SK-N-SH (cell line): ENCODE measurements around the gene FGFRL1. TPM values are rescaled to one million over a fixed set of nuclear protein-coding genes. Genes with fewer than 3 reads are reported as not detected.

Experiments
- CTCF ChIA-PET: fragments of 300-600, 350-600 bp; formaldehyde crosslinking; extraction: SDS; loops from one replicate; lab custom pipeline; 2021; lab: Yijun Ruan, JAX
- POLR2A ChIA-PET: fragments of 350-600 bp; sonication (Branson Sonifier 250); formaldehyde crosslinking; extraction: SDS; loops from one replicate; lab custom pipeline; 2020; ENCODE audit warnings: antibody characterized with exemption, inconsistent platforms; lab: Yijun Ruan, JAX
- DNase-seq: peaks from one replicate; pipeline ENCODE4 v3.0.0; 2012
- H2AFZ ChIP-seq: fragments of 200-600 bp; sonication (generic); 2 replicates; pipeline ENCODE4 v1.8.1; 2016; ENCODE audit warnings: antibody characterized with exemption, mild to moderate bottlenecking, low read depth
- H3F3A ChIP-seq: fragments of 200-600 bp; sonication (generic); replicated peaks from 2 replicates; pipeline ENCODE3; 2016; ENCODE audit warnings: antibody characterized with exemption, mild to moderate bottlenecking; ENCODE audit not compliant: insufficient read depth
- H3K27ac ChIP-seq, 2 experiments: fragments of 200-500 bp in 1 of 2; fragments of 200-600 bp in 1 of 2; sonication (Bioruptor generic) in 1 of 2; sonication (generic), shearing (Covaris generic) in 1 of 2; 2 replicates each; pipeline versions ENCODE4 v1.5.1 to v1.6.1; 2014 to 2016; ENCODE audit warnings: low read depth in 2 of 2, inconsistent platforms in 1 of 2, low read length in 1 of 2, mild to moderate bottlenecking in 1 of 2, mixed read lengths in 1 of 2
- H3K27me3 ChIP-seq: fragments of 200-600 bp; sonication (generic), shearing (Covaris generic); 2 replicates; pipeline ENCODE4 v1.6.1; 2016; ENCODE audit warnings: mixed run types; ENCODE audit not compliant: insufficient read depth
- H3K36me3 ChIP-seq, 2 experiments: fragments of 200-500 bp in 1 of 2; fragments of 200-600 bp in 1 of 2; sonication (Bioruptor generic) in 1 of 2; sonication (generic) in 1 of 2; replicated peaks in 1 of 2; 2 replicates each; pipeline versions ENCODE3 to v1.5.1; 2014 to 2016; ENCODE audit warnings: low read length in 1 of 2, mild to moderate bottlenecking in 1 of 2; ENCODE audit not compliant: insufficient read depth in 2 of 2, control insufficient read depth in 1 of 2
- H3K4me1 ChIP-seq, 2 experiments: fragments of 200-500 bp in 1 of 2; fragments of 200-600 bp in 1 of 2; sonication (Bioruptor generic) in 1 of 2; sonication (generic), shearing (Covaris generic) in 1 of 2; 2 replicates each; pipeline versions ENCODE4 v1.5.1 to v1.6.1; 2014 to 2016; ENCODE audit warnings: low read depth in 1 of 2, low read length in 1 of 2, mixed run types in 1 of 2; ENCODE audit not compliant: insufficient read depth in 2 of 2, control insufficient read depth in 1 of 2
- H3K4me2 ChIP-seq: fragments of 200-600 bp; sonication (generic), shearing (Covaris generic); 2 replicates; pipeline ENCODE4 v1.6.1; 2017; ENCODE audit warnings: mixed run types
- H3K4me3 ChIP-seq, 2 experiments: fragments of 200-500 bp in 1 of 2; fragments of 200-600 bp in 1 of 2; sonication (Bioruptor generic) in 1 of 2; sonication (generic), shearing (Covaris generic) in 1 of 2; 2 replicates each; pipeline versions ENCODE4 v1.5.1 to v1.8.1; 2014 to 2016; ENCODE audit warnings: low read depth in 2 of 2, inconsistent platforms in 1 of 2, low read length in 1 of 2, mild to moderate bottlenecking in 1 of 2, mixed read lengths in 1 of 2, moderate library complexity in 1 of 2
- H3K79me2 ChIP-seq: fragments of 200-600 bp; sonication (generic); 2 replicates; pipeline ENCODE4 v1.8.1; 2017; ENCODE audit warnings: mild to moderate bottlenecking; ENCODE audit not compliant: insufficient read depth
- H3K9ac ChIP-seq: fragments of 200-600 bp; sonication (generic); 2 replicates; pipeline ENCODE4 v1.6.1; 2017; ENCODE audit warnings: mixed run types
- H3K9me2 ChIP-seq: fragments of 200-600 bp; sonication (generic); 2 replicates; pipeline ENCODE4 v1.6.1; 2017; ENCODE audit warnings: mixed run types
- H3K9me3 ChIP-seq: fragments of 200-600 bp; sonication (generic); 2 replicates; pipeline ENCODE4 v1.6.1; 2017; ENCODE audit warnings: mixed run types, mild to moderate bottlenecking, moderate library complexity
- H4K20me1 ChIP-seq: fragments of 200-600 bp; sonication (generic); 2 replicates; pipeline ENCODE4 v1.6.1; 2017; ENCODE audit warnings: mild to moderate bottlenecking, mixed run types; ENCODE audit not compliant: insufficient read depth
- CHD2 ChIP-seq: fragments of 150-350 bp; IDR thresholded peaks from 2 replicates; pipeline ENCODE4 v1.6.1; 2018; ENCODE audit warnings: low read length; ENCODE audit not compliant: partially characterized antibody
- ELF1 ChIP-seq: IDR thresholded peaks from 2 replicates; pipeline ENCODE4 v1.4.0; 2012
- EP300 ChIP-seq, 2 experiments: IDR thresholded peaks; 2 replicates each; pipeline versions ENCODE4 v1.4.0 to v1.6.1; 2012; ENCODE audit warnings: borderline replicate concordance in 1 of 2, low read depth in 1 of 2, low read length in 1 of 2
- EZH2phosphoT487 ChIP-seq: fragments of 200-600 bp; sonication (generic); IDR thresholded peaks from 2 replicates; pipeline ENCODE4 v1.6.1; 2017; ENCODE audit warnings: low read depth, mixed run types, mild to moderate bottlenecking, antibody characterized with exemption, moderate library complexity, borderline replicate concordance
- FOXJ3 ChIP-seq: sonication (generic); formaldehyde crosslinking; IDR thresholded peaks from 2 replicates; pipeline ENCODE4 v1.5.1; 2020; ENCODE audit warnings: mild to moderate bottlenecking, missing genetic modification reagents
- IRF3 ChIP-seq: fragments of 150-350 bp; IDR thresholded peaks from 2 replicates; pipeline ENCODE4 v1.6.1; 2016; ENCODE audit warnings: mild to moderate bottlenecking, low read depth, low read length
- MAX ChIP-seq: IDR thresholded peaks from 2 replicates; pipeline ENCODE4 v1.4.0; 2012; ENCODE audit warnings: low read depth
- MEF2A ChIP-seq: IDR thresholded peaks from 2 replicates; pipeline ENCODE4 v1.4.0; 2012; ENCODE audit warnings: low read depth, borderline replicate concordance
- MXI1 ChIP-seq: IDR thresholded peaks from 2 replicates; pipeline ENCODE4 v1.6.1; 2012; ENCODE audit warnings: mild to moderate bottlenecking, low read depth, low read length, improper control_type of control experiment
- NRF1 ChIP-seq: IDR thresholded peaks from 2 replicates; pipeline ENCODE4 v1.6.1; 2012; ENCODE audit warnings: low read depth, mild to moderate bottlenecking, low read length
- POLR2AphosphoS5 ChIP-seq: IDR thresholded peaks from 2 replicates; pipeline ENCODE4 v1.6.1; 2012; ENCODE audit warnings: low read depth, low read length
- RCOR1 ChIP-seq: fragments of 150-350 bp; IDR thresholded peaks from 2 replicates; pipeline ENCODE4 v1.6.1; 2017; ENCODE audit warnings: antibody characterized with exemption, low read length
- RXRA ChIP-seq: IDR thresholded peaks from 2 replicates; pipeline ENCODE4 v1.4.0; 2012; ENCODE audit warnings: low read depth, mild to moderate bottlenecking, borderline replicate concordance
- TCF12 ChIP-seq: IDR thresholded peaks from 2 replicates; pipeline ENCODE4 v1.4.0; 2012
- TEAD4 ChIP-seq: IDR thresholded peaks from 2 replicates; pipeline ENCODE4 v1.4.0; 2012; ENCODE audit warnings: mild to moderate bottlenecking, borderline replicate concordance; ENCODE audit not compliant: insufficient read depth
- USF1 ChIP-seq: IDR thresholded peaks from 2 replicates; pipeline ENCODE4 v1.4.0; 2012; ENCODE audit warnings: low read depth, borderline replicate concordance
- USF2 ChIP-seq: fragments of 150-350 bp; IDR thresholded peaks from 2 replicates; pipeline ENCODE4 v1.6.1; 2017; ENCODE audit warnings: antibody characterized with exemption, low read length, low read depth, borderline replicate concordance
- YY1 ChIP-seq: IDR thresholded peaks from 2 replicates; pipeline ENCODE4 v1.4.0; 2012; ENCODE audit warnings: low read depth, mild to moderate bottlenecking
- WGBS: methylation state at CpG from one replicate; pipeline ENCODE4 v1.1.6; 2017; ENCODE audit warnings: low lambda C conversion rate; 5-methylcytosine and 5-hydroxymethylcytosine counted together
- polyA plus RNA-seq, 3 experiments: library from polyadenylated mRNA; depleted of rRNA; stranded (reverse); fragments of >200 nt; gene quantifications; 2 replicates each; pipeline ENCODE4 v1.2.3, GENCODE V29; 2012

Gene FGFRL1
- polyA plus RNA-seq, 1 of the 3 experiments (the other 2 are of a cell fraction): 22.5 TPM

GRCh38 chr4:973431-974397 lies 37.7 kb upstream of the FGFRL1 start, which contains the start of gene DGKQ:
Gene DGKQ (minus strand): TSS chr4:973569. CDS start chr4:973482, 87 bp downstream.
- no peak within 1 kb of the TSS; a peak in 1 of 4 replicates for H3K27ac ChIP-seq

GRCh38 chr4:974668-975067 lies 36.8 kb upstream of the FGFRL1 start:
- ChIA-PET POLR2A (no interaction called here), CTCF (interaction anchor here (1.3 kb wide), 1 partner anchor 13 kb away, joined by 5 read pairs; the partner anchor contains the start of gene IDUA)
- Histone ChIP-seq H3K79me2 (peaks cover 18% of the 10 kb centered on the region; the same call in 1 of the 2 replicates), H3K36me3 (no peaks in the 10 kb centered on the region), H3K27me3 (no peaks in the 10 kb centered on the region), H4K20me1 (peaks cover 18% of the 10 kb centered on the region), H3K4me2 (no peak overlapping the region), H3K27ac (no peak overlapping the region), H3K4me1 (peaks cover 11 to 18% of the 10 kb centered on the region in 2 experiments; a peak in 2 of 4 replicates), H3K9me3 (no peaks in the 10 kb centered on the region), H3K9ac (no peak overlapping the region), H3K9me2 (no peaks in the 10 kb centered on the region), H3F3A (no peaks in the 10 kb centered on the region), H3K4me3 (no peak overlapping the region), H2AFZ (no peak overlapping the region)
- WGBS: 100% methylated on average over 1 of the region's 9 CpGs
- DNase-seq: no peak
- TF ChIP-seq RCOR1 (no peak), POLR2AphosphoS5 (no peak), EP300 (IDR thresholded peaks at IDR 0.05; ENCODE audit: borderline replicate concordance in 1 of 2, low read depth in 1 of 2, low read length in 1 of 2) (no peak), CHD2 (no peak), ELF1 (no peak), USF1 (no peak), MXI1 (no peak), MEF2A (no peak), FOXJ3 (CRISPR knock-in tag) (no peak), IRF3 (no peak), TCF12 (no peak), EZH2phosphoT487 (no peak), MAX (no peak), USF2 (no peak)

More at GRCh38 chr4:973431-974397, 37.7 kb upstream of the FGFRL1 start, which contains the start of gene DGKQ:
- Histone ChIP-seq H3K27me3 (no peaks in the 10 kb centered on the region), H3K4me2 (peak within 1 kb of the TSS; percentile 99), H3K36me3 (no peaks in the 10 kb centered on the region), H4K20me1 (peaks cover 18% of the 10 kb centered on the region), H3K79me2 (peaks cover 18% of the 10 kb centered on the region; the same call in 1 of the 2 replicates), H3K9me2 (no peaks in the 10 kb centered on the region), H3K4me1 (peaks cover 7 to 18% of the 10 kb centered on the region in 2 experiments; a peak in 1 of 4 replicates), H3F3A (no peaks in the 10 kb centered on the region), H3K9ac (peak within 1 kb of the TSS; percentile 61; the same call in 1 of the 2 replicates), H3K4me3 (peak within 1 kb of the TSS; percentile 80 to 85), H3K9me3 (no peaks in the 10 kb centered on the region), H2AFZ (peak within 1 kb of the TSS; percentile 65; the same call in 1 of the 2 replicates)
- ChIA-PET CTCF (no interaction called here), POLR2A (no interaction called here)
- no peak for TF ChIP-seq CHD2
- TF ChIP-seq YY1: no peak
- TF ChIP-seq RXRA: no peak
- peak; percentile 62 for TF ChIP-seq POLR2AphosphoS5
- TF ChIP-seq MXI1: peak; percentile 72
- TF ChIP-seq MEF2A: no peak
- TF ChIP-seq MAX: peak; percentile 49; the same call in 1 of the 2 replicates
- no peak for TF ChIP-seq USF2
- peak; percentile 76 for TF ChIP-seq NRF1
- no peak for TF ChIP-seq EP300 (IDR thresholded peaks at IDR 0.05; ENCODE audit: borderline replicate concordance in 1 of 2, low read depth in 1 of 2, low read length in 1 of 2)
- TF ChIP-seq FOXJ3 (CRISPR knock-in tag): no peak
- no peak for TF ChIP-seq TEAD4
- 74% methylated on average over 6 of the region's 123 CpGs for WGBS
- DNase-seq: peak; percentile 100
